HCEC 1CT (cell line): ENCODE data around the gene MKNK2.
"Not testable (repeated sequence)": the region's sequence is repeated elsewhere in the genome, so short reads cannot be mapped to it uniquely, and the experiment has no call there.

Source experiments
- DNase-seq: peaks from one replicate; pipeline ENCODE4 v3.0.0-alpha.2; 2017

The MKNK2 gene

DNA sequence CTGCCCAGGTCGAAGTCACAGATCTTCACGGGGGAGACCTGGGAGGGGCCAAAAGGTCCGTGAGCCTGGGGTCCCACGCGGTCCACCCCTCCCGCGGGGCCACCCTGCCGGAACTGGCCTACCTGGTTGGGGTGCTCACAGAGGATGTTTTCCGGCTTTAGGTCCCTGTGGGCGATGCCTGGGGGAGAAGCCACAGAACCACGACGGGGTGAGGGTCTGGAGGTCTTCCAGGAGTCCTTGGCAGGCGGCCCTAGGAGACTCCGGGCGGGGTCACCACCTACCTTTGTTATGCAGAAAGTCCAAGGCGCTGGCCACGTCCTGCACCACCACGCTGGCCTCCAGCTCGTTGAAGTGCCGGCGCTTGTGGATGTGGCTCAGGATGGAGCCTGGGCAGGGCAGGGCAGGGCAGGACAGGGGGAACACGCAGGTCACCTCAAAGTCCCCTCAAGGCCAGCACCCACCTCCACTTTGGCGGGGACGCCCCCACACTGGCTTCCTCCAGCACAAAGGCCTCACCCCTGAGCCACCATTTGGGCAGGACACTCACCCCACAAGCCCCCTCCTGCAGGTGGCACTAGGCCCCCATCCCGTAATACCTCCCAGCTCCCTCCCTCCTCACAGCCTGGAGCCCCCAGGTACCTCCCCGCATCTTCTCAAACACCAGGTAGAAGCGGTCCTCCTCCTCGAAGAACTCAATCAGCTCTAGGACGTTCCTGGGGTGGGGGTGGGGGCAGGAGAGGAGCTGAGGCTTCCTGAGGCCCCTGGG lies 8.4 kb downstream of the MKNK2 start:
- no peak for DNase-seq

DNA sequence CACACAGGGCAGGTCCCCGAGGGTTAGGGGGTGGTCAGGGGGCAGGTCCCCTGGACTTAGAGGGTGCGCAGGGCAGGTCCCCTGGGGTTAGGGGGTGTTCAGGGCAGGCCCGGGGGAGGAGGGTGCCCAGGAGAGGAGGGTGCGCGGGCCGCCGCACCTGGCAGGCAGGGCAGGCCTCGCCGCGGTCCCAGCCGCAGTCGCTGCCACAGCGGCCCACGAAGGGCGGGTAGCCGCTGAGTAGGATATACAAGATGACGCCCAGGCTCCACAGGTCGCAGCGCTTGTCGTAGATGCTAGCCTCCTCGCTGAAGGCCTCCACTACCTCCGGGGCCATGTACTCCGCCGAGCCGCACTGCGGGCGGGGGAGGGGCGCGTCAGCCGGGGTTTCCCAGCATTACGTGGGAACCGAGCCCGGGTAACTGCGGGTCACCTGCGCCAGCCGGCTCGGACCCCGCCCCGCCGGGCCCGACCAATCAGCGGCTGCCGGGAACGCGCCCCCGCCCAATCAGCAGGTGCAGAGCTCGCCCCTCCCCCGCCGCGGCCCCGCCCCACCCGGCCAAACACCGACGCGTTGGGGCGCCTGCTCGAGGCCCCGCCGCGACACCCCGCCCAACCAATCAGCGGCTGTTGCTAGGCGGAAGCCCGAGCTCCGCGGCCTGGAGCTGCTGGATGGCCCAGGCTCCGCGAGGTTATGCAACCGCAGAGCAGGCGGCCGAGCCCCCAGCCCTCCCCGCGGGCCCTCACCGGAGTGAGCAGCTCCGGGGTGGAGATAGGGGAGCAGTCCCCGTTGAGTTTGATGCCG lies 9.2 kb downstream of the MKNK2 start:
- DNase-seq: peak; percentile 86

DNA sequence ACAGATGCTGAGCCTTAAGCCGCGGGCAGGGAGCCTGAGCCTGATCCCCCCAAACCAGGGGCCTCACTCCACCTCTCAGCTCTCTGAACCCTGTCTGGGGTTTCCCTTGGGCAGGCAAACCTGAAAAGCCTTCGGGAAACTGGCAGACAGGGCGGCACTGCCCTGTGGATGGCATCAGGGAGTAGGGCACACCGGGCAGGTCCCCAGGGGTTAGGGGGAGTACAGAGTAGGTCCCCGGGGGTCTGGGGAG lies 9.7 kb downstream of the MKNK2 start:
- no peak for DNase-seq

DNA sequence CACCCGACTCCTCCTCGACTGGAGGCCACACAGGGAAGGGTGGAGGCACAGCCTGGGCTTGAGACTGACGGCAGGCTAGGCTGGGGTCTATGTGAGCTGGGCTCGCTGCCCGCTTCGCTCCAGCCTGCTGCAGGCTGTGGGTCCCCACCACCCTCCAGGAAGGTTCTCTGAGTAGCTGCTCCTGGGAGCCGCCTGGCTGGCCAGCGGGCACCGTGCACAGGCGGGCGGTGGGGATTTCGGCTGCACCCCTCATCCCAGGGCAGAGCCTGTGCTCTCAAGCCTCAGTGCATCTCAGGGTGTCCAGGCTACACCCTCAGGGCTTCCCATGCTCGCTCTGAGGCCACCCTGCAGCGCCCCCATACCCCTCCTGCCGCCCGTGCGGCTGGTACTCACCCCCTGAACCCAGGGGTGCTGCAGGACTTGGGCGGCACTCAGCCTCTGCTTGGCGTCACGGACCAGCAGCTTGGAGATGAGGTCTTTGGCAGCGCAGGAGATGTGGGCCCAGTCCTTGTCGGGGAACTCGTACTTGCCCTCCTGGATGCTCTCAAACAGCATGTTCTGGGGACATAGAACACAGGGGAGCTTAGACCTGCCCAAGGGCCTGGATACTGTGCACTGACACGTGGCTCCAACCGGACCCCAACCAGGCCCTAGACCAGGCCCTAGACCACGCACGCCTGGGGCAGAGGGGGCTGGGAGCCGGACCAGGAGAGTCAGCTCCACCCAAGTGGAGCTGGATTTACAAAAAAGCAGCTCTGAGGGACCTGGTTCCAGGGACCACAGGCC lies 10.2 kb downstream of the MKNK2 start:
- DNase-seq: no peak

DNA sequence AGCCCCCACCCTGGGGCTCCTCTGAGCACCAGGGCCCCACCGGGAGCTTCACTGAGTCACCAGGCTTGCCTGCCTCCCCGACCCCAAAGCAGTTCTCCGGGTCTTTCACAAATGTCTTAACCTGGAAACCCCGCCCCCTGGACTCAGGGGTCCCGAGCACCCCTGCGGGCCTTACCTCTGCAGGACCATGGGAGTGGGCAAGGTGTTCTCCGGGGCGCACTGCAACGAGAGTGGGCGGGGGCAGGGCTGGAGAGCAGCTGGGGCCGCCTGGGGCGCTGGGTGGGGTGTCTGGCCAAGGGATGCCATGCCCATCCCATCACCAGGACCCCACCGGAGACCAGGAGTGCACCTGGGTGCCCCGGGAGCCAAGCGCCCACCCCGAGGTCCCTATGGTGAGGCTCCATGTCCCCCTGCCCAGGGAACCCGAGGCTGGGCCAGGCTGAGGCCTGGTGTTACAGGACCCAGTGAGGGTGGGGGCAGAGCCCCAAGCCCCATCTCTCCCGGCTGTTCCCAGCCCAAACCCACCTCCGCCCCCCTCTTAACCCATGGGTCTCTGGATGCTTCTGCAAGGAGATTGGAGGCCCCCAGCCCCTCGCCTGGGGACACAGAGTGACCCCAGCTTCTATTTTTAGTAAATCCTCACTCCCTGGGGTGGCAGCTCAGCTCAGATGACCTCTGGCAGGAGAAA lies 10.9 kb downstream of the MKNK2 start:
- no peak for DNase-seq

DNA sequence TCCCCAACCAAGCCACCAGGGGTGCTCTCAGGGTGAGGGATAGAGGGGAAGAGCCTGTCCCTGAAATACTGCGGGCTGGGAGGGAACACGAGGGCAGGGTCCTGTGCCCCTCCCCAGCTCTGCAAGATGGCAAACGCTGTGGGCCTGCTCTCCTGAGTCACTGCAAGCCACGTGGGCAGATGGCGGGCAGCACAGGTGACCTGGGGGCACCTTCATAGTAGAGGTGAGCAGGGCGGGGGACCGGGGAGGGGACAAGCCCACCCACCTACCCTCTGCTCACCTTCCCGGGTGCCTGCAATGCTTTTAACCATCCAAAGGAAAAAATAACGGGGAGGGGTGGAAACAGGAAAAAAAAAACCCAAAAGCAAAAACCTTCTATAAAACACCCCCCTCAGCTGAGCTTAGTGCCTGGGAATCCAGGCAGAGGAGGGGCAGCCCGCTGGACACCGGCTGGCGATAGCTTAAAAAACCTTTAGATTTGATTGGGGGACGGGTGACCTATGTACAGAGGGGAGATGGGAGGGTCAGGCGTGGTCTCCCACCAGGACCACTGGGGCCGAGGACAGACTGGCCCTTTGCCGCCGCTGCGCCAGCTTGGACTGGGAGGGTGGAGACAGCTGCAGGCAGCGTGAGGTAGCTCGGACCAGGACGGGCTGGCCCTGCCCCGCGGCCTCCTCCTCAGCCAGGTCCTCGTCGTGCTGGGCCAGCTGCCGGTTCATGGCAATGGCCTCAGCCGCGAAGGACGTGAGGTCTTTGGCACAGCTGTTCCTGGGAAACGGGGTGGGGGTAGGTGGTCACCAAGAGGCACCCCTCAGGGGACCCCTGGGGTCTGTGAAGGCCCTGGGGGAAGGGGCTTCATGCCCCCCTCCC lies 11.7 kb downstream of the MKNK2 start:
- DNase-seq: no peak

DNA sequence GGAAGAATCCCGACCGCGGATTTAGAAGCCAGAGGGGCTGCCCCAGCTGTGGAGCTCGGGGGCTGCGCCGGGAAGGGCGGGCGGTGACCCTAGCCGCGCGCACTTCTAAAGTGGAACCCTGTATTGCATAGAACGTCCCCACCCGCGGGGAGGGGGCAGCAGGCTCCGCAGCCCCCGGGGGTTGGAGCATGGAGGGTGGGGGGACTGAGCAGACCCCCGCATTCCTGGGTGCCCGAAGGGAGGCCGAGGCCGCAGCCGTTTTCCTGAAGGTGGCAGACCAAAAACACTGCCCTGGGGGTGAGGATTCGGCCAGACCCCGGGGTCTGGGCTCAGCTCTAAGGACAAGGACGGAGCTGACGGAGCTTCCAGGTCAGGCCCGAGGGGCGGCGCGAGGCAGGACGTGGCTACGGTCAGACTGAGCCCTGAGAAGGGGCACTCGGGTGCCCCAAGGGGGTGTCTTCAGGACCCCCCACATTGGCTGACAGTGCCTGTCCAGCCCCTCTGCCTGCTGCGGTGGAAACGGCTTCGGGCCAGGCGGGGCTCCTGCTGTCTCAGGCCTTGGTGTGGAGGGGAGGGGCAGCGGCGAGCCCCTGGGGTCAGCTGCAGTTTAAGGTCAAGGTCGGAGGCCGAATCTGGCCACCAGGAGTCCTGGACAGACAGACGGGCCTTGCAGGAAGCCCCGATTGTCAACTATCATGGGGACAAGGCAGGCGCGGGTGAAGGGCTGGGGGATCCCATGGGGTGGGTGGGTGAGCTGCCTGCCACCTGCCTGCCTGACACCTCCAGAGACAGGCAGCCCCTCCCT lies 12.6 kb downstream of the MKNK2 start:
- DNase-seq: no peak

DNA sequence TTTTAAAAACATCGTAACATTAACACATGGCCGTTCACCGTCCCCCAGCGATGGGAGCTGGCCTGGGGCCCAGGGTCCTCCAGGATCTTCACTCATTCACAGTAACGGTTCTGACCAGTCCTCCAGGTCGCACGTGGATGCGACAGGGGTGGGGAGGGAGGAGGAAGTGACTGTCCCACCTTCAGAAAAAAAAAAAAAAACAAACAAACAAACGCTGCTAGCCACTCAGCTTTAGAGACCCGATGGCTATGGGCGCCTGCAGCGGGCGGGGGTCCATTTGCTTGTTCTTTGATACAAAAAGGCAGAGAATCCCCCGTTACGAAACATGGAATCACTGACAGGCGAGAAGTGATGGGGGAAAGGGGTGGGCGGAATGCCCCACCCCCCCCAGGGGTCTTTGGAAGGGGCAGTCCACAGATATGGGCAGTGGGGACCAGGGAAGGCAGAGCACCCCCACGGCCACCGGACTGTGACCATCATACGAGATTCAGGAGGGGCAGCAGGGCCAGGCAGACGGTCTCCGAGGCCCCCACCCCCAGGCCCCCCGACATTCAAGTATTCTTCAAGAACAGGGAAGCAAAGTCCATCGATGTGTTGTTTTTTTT lies 13.3 kb downstream of the MKNK2 start:
- no peak for DNase-seq

DNA sequence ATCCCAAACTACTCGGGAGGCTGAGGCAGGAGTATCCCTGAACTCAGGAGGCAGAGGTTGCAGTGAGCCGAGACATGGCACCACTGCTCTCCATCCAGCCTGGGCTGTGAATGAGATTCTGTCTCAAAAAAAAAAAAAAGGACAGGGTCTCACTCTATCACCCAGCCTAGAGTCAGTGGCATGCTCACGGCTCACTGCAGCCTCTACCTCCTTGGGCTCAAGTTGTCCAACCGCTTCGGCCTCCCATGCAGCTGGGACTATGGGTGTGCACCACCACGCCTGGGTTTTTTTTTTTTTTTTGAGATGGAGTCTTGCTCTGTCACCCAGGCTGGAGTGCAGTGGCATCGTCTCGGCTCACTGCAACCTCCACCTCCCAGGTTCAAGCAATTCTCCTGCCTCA lies 14.6 kb downstream of the MKNK2 start:
- DNase-seq: no peak

DNA sequence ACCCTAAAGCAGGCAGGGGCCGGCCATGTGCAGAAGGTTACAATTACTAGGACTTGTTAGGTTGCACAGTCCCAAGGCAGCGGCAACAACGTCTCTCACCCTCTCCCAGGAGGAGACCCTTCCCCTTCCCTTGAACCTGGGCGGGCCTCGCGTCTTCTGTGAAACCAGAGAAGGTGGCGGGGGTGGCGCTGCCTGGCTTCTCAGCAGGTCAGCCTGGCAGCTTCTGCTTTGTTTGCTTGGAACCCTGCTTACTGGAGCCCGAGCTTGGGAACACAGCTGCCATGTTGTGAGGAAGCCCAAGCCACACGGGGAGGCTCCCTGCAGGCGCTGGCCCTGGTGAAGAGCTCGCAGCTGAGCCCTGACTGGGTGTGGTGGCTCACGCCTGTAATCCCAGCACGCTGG lies 15.5 kb downstream of the MKNK2 start:
- DNase-seq: no peak

DNA sequence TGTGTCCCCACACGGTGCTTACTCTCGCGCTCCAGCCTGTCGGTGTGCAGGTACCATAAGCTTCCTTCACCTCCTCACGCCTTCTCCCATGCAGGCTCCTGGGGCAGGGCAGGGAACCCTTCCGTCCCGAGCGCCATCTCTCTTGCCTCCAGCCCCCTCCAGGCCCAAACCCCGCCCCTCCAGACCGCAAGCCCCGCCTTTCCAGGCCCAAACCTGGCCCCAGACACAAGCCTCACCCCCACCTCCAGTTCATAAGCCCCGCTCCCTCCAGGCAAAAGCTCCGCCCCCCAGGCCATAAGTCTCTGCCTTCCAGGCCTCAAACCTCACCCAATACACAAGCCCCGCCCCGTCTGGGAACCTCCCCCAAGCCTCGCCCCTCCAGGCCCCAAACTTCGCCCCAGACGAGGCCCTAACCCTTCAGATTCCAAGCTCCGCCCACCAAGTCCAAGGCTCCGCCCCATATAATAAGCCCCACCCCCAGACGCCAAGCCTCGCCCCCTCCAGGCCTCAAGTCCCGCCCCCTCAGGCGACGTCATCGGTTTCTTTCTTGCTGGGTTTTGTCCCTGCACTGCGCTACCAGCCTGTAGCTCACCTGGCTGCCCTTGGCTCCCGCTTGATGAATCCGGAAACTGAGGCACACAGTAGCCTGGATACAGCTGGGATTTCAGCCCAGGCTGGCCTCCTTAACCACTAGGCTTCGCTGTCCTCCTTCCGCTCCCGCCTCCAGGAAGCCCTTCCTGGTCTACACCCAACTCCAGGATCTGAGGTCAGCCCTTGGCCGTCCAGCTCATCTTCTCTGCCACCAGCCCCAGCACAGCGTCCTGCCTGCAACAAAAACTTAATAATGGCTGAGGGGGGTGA lies 16.1 kb downstream of the MKNK2 start:
- DNase-seq: peak; percentile 33

DNA sequence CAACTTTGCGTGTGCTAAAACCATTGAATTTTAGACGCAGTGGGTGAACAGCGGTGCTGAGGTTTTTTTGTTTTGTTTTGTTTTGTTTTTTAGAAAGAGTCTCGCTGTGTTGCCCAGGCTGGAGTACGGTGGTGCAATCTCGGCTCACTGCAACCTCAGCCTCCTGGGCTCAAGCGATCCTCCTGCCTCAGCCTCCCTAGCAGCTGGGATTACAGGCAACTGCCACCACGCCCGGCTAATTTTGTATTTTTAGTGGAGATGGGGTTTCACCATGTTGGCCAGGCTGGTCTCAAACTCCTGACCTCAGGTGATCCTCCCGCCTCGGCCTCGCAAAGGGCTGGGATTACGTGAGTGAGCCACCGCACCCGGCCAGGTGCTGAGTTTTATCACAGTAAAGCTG lies 16.8 kb downstream of the MKNK2 start:
- DNase-seq: not testable (repeated sequence)

DNA sequence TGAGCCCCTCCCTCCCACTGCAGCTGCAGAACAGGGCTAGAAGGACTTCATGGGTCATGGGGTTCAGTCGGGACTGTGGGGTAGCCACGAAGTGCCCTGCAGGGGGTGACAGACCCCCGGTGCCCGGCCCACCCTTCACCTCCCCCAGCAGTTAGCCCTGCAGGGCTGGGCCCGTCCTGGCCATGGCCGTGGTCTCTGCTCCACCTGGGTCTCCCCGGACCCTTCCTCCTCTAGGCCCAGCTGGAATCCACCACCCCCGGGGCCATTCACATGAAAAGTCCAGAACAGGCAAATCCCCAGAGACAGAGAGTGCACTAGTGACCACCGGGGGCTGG lies 17.3 kb downstream of the MKNK2 start:
- DNase-seq: no peak

DNA sequence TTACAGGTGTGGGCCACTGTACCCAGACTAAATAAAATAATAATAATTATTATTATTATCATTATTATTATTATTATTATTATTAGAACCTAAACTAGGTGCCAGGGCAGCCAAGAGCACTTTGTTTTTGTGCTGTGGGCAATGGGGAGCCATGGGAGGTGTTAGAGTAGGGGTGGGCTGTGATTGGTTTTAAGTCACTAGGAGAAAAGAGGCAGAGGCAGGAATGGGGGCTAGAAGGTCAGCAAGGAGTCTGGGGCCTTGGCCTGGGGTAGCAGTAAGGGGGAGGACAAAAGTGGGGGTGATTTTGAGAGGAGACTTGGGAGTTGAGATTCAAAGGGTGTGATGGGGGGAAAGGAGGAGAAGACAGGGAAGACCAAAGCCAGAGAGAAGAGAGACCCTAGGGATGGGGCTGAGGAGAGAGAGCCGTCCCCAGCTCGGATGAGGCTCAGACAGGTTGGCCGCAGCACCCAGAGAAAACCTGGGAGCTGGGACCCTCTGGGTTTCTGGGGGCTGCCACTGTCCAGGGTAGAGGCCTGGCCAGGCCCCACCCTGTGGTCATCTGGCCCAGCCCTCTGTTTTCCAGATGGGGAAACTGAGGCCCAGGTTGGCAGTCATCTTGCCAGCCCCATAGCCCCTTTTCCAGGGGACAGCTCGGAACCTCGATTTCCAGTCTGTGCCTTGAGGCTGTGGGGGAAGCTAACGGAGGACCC lies 17.8 kb downstream of the MKNK2 start:
- DNase-seq: no peak

DNA sequence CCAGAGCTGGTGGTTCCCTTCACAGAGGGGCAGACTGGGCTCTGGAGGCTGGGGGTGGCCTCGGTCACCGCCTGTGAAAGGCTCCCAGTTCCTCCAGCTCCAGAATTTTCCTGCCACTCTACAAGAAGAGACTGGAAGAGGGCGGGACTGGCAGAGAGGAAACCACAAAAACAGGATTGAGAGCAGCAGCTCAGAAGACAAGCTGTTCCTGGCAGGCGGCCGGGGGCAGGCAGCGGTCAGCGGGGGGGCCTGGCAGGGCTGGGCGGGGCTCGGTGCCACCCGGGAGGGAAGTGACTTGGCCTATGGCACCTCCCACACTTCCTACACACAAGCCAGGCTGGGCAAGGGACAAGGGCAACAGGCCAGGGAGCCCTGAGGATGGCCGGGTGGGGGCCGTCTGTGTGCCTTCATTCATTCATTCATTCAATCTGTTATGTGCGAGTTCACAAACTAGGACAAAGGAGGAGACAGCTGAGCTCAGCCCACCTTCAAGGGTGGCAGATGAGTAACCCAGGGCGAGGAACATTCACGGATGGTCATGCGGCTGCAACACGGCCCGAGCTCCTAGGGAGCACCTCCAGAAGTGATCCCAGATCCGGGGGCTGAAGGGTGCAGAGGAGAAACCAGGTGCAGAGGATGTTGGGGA lies 18.6 kb downstream of the MKNK2 start:
- DNase-seq: peak; percentile 82

DNA sequence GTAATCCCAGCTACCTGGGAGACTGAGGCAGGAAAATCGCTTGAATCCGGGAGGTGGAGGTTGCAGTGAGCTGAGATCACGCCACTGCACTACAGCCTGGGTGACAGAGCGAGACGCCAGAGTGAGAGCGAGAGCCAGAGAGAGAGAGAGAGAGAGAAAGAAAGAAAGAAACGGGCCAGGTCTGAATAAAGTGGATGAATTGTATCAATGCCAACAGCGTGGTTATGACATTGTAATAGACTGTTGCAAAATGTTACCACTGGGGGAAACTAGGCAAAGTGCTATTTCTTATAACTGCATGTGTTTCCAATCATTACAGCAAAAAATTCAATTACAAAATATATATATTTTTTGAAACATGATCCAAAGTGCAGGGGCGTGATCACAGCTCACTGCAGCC lies 23.7 kb downstream of the MKNK2 start:
- DNase-seq: peak; percentile 55

DNA sequence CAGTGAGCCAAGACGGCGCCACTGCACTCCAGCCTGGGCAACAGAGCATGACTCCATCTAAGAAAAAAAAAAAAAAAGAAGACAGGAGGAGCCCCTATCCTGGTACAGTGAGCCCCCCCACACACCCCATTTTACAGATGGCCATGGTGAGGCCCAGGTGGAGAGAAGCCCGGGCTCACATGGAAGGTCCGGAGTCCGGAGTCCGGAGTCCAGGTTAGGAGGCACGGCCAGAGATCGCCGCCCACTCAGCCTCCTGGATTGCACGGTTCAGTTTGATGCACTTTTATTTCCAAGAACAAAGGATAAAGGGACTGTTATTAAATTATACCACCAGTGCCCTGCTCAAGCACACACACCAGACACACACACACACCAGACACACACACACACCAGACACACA lies 24.3 kb downstream of the MKNK2 start:
- no peak for DNase-seq

DNA sequence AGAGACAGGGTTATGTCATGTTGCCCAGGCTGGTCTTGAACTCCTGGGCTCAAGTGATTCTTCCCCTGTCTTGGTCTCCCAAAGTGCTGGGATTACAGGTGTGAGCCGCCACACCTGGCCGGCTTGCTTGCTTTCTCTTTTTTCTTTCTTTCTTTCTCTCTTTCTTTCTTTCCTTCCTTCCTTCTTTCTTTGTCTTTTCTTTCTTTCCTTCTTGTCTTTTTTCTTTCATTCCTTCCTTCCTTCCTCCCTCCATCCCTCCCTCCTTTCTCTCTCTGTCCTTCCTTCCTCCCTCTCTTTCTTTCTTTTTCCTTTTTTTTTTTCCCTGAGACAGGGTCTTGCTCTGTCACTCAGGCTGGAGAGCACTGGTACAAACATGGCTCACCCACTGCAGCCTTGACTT lies 28.8 kb downstream of the MKNK2 start:
- DNase-seq: no peak
